GM23248 (cell line): Measurements from ENCODE around the gene C10orf90.

ENCODE experiments used
- EZH2 ChIP-seq: fragments of 200-600 bp; sonication (generic); IDR thresholded peaks from 2 replicates; pipeline ENCODE4 v1.6.1; 2018; ENCODE audit warnings: antibody characterized with exemption, mild to moderate bottlenecking; ENCODE audit not compliant: insufficient read depth, poor library complexity, severe bottlenecking
- EZH2phosphoT487 ChIP-seq: fragments of 200-600 bp; sonication (generic); IDR thresholded peaks from 2 replicates; pipeline ENCODE4 v1.6.1; 2018; ENCODE audit warnings: antibody characterized with exemption, moderate library complexity, mild to moderate bottlenecking, low read depth; ENCODE audit not compliant: insufficient read depth

DNA sequence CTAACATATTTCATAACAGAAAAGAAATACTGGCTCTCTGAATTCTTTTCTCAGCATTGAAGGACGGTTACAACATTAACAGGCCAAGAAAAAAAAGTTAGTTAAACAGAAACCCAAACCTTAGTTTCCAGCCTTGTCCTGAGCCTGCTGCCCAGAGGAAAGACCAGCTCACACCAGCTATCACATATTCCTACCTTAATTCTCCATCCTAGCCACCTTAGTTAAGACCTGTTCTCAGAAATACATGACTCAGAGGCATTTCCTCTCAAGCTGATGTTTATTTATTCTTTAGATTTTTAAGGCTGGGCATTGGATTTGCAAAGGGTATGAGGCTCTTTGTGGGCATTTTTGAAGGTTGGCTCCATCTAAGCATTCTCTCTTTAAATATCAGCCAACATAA, 247.9 kb downstream of the C10orf90 start:
- TF ChIP-seq EZH2, result no peak
- no peak for TF ChIP-seq EZH2phosphoT487
